Activated T-cell treated with anti-CD3 and anti-CD28 coated beads for 1 hour (primary cell): ENCODE results near the gene NMT1.
A peak's percentile ranks its signal among the peaks of the same experiment; 100 is the strongest.
"Not testable (repeated sequence)": the region's sequence is repeated elsewhere in the genome, so short reads cannot be mapped to it uniquely, and the experiment has no call there.

Experiments
- DNase-seq: peaks from one replicate; pipeline ENCODE4 v3.0.0-alpha.2; 2020; ENCODE audit warnings: low read depth

NMT1 gene

DNA sequence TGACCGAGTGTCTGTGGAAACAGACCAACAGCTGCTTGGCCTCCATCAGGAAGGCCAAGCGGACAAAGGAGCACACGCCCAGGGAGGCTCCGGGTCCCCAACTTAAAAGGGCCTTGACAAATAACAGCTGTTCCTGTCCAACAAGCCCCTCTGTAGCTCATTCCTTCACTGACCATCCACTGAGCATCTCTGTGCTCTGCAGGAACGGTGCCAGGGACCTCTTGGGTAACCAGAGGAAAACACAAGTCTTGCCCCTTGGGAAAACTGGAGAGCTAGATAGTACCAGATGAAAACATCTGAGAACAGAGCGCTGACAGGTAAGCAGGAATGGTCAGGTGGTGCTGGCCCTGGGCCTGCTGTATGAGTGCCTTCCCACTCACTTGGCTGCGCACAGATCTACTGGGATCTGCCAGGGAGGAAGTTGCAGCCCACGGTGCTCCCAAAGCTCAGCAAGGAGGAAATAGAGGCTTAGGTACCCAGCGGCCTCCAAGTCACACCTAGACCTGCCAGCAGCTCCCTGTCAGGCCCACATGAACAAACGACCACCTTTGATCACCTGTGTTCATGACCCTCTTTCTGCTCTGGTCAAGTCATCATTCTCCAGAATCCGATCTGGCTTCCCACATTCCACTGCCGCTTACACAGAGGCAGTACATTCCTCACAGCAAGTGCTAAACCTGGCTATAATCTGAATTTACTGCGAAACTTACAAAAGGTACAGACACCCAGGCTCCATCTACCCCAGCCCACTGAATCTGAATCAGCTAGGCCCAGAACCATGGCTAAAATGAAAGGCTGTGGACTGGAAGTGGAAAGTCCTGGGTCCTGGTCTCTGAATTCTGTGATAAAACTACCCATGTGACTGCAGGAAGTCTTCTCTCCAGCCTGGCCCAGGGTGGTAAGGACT, 22.1 kb upstream of the NMT1 start:
- no peak for DNase-seq

DNA sequence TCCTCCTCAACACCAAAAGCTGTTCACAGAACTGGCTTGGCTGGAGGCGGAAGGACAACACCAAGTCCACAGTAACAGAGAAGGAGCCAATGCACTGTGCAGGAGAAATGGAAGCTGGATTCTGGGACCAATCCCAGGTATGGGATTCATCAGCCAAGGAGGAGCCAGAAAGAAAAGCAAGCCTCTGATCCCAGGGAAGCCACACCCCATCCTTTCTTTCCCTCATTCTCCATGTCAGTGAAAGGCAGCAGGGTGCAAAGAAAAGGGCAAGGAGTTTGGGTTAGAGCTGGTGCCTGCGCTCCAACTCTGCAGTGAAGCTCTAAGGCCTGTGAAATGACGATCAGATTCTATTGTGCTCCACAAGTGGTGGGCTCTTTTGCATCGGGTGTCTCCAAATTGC, 20.7 kb upstream of the NMT1 start:
- DNase-seq = no peak

DNA sequence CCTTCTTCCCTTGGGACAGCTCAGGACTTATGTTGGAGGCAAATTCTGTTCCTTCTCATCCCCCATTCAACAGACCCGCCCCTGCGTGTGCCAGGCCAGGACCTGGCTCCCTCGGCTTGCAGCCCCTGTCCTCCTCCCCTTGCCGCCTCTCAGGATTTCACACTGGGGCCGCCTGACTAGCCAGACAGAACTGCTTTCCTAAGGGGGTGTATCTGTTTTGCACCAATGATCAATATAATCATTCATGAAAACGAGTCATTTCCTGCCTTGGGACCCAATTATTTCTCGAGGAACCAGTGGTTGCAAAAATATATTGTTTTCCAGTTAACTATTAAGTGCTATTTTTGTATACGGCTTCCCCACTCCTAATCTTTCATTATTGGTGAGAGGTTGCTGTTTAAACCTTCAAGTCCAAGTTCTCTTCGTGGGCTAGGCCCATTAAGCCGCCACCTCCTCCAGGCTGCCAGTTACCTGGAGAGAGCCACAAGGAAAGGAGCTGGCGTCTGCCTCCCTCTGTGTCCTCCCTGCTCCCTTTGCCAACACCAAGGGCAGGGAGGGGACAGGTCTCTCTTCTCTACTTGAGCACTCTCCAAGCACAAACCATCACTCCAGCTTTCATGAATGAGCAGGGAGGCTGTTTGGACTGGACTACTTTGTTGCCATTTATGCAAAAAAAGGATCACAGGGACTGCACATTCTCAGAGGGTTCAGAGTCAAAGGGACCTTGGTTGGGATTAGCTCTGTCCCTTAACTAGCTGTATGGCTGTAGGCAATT, 18.6 kb upstream of the NMT1 start:
- no peak for DNase-seq

DNA sequence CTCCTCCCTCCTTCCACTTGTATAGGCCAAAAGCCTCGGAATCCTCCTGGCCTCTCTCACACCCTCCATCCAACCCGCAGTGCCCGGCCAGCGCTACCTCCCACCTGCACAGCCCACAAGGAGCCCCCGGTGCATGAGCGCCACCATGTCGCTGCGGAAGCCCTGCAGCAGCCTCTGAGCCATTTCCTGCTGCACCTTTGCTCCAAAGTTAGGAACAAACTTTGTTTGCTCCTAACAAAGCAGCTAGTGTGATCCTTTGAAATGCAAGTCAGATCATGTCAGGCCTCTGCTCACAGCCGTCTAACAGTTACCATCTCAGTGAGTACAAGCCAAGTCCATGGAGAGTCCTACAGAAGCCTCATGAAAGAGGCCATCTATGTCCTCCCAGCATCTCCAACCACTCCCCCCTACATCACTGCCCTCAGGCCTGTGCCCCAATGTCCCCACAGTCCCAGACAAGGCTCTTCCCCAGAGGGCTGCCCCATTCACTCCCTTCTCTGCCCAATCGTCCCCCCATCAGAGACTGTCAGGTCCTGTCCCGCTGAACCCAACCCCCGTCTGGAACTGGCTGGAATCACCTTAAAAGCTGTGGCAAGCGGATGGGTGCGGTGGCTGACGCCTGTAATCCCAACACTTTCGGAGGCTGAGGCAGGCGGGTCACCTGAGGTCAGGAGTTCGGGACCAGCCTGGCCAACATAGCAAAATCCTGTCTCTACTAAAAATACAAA, 17.1 kb upstream of the NMT1 start:
- DNase-seq = no peak

- DNase-seq = no peak
These were observed 14.5 kb upstream of the NMT1 start for GRCh38 chr17:45046537-45047125.

GRCh38 chr17:45048795-45049563, 12.1 kb upstream of the NMT1 start:
- no peak for DNase-seq

DNA sequence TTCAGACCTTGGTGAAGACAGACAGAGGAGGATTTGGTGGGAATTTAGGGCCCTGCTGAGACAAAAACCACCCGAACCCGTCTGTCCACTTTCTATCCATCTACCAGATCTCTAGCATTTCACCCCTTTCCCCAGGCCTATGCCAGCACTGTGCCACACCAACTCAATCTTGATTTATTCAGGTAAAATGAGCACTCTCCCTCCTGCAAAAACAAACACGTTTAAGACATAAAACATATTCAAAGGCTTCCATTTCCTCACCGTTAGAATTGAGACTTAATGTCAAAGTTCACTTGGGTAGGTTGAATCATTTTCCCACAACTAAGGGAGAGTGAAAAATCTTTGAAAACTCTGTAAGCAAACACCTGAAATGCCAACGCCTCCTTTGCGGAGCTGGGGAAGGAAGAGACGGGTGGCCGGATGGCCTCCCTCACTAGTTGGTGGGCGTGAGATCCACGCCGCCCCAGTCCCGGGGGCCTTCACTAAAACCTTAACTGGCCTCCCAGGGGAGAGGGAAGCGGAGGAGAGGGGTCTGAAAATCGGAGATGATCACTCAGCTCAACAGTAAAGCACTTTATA, 10.5 kb upstream of the NMT1 start:
- peak; percentile 11 for DNase-seq

- peak; percentile 74 for DNase-seq
These were observed 9.9 kb upstream of the NMT1 start, which contains the start of gene DCAKD for GRCh38 chr17:45051060-45051719. Gene DCAKD (minus strand): TSS chr17:45051632. CDS start chr17:45034885, 16,747 bp downstream.

DNA sequence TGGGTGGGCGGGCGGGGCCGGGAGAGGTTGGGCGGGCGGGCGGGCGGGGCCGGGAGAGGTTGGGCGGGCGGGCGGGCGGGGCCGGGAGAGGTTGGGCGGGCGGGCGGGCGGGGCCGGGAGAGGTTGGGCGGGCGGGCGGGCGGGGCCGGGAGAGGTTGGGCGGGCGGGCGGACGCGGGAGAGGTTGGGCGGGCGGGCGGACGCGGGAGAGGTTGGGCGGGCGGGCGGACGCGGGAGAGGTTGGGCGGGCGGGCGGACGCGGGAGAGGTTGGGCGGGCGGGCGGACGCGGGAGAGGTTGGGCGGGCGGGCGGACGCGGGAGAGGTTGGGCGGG, 9.4 kb upstream of the NMT1 start:
- DNase-seq = not testable (repeated sequence)

GRCh38 chr17:45052052-45052772, 8.9 kb upstream of the NMT1 start:
- DNase-seq = peak; percentile 7

- DNase-seq = no peak
These were observed 728 bp upstream of the NMT1 start for GRCh38 chr17:45060382-45060796.

GRCh38 chr17:45061606-45062205, 589 bp downstream of the NMT1 start:
- no peak for DNase-seq

GRCh38 chr17:45063198-45063597, 2.1 kb downstream of the NMT1 start:
- DNase-seq = no peak

DNA sequence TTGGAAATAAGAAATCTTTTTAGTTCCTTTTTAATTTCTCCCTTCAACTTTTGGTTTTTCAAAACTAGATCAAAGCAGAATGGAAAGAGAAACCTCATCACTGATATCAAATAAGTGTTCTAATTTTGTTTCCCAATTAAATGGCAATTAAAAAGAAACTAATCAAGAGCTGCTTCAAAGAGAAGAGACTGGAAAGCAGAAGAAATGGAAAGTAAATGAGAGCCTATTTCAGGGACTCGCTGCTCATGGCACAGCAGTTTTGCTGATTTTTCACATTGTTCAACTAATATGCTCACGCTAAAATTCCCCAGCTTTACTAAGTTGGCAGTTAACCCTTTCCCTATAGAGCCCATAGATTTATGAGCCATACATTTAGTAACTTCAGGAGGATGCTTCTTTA, 6.5 kb downstream of the NMT1 start:
- DNase-seq = no peak

DNA sequence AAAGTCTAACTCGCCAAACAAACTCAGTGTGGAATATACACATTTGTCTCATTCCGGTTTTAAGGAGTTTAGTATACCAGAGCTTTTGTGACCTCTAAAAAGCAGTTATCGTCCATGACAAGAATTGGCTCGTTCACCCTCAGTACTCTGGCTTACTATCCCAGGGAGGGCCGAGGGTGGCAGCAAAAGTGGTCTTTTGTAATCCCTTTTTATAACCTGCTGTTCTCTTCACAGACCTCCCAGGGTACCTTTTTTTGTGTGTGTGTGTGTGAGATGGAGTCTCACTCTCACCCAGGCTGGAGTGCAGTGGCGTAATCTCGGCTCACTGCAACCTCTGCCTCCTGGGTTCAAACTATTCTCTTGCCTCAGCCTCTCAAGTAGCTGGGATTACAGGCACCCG, 8.9 kb downstream of the NMT1 start:
- DNase-seq = no peak

DNA sequence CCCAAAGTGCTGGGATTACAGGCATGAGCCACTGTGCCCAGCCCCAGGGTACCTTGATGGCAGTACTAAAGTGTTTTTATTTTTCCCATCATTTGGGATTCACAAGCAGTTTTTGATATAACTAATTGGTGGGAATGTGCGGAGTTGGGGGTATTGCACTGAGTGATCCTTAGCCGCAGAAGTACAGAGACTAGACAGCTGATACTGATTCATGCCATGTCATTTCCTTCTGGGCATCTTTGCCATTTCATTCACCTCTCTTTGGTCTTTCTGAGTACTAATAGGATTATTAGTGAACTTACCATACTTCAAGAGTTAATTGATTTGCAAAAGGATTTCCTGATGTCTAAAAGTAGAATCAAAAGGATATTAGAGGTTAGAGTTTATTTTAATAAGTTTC, 9.7 kb downstream of the NMT1 start:
- no peak for DNase-seq

DNA sequence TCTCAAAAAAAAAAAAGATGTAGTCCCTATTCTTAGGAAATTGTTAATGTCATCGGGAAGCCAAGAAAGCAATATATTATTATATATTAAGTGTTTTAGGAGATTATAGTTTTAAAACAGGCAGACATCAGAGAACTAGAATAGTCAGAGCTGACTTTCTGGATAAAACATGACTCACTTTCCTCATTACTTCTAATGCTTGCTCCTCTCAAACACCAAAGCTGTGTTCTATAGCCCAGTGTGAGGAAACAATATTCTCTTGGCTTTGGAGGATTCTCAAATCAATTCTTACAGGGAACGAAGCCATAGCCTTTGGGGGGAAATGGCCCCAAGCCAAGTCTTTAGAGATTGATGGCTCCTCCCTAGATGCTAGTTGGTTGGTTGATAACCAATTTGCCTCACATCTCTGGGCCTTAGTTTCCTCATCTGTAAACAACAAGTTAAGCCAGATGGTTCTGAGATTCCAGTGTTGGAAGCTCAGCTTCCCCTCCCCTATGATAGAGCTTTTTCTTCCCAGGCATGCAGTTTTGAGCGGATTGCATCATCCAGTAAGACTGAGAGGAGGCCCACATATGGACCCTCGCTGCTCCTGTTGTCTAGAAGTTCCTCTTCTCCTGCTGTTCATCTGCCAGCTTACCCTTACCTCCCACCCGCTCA, 12.4 kb downstream of the NMT1 start:
- no peak for DNase-seq

DNA sequence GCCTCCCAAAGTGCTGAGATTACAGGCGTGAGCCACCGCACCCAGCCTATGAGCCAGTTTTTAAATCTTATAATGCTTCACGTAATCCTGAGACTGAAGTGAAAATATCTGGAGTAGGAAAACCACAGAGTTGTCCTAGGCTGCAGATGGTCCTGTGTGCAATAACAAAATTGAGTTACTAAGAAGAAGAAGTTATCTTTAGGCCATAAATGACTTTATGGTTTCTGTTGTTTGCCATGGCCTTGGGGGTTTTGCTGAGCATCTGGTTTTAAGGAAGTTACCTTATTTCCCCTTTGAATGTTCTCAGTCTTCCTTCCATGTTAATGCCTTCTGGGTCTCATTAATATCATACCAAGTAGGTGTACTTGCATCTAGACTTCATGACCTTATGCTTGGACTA, 16.5 kb downstream of the NMT1 start:
- no peak for DNase-seq
